GM21723 (cell line): Measurements from ENCODE around the gene RPH3AL.
"Not testable (repeated sequence)": the region's sequence is repeated elsewhere in the genome, so short reads cannot be mapped to it uniquely, and the experiment has no call there.

ENCODE experiments used
- ATAC-seq: cut with Tn5 transposase; IDR thresholded peaks from one replicate; pipeline ENCODE4 v1.9.1; 2021; ENCODE audit warnings: mild to moderate bottlenecking, moderate library complexity; ENCODE audit not compliant: unreplicated experiment

RPH3AL gene

GRCh38 chr17:185445-186138 is 167.0 kb downstream of the RPH3AL start:
- no peak for ATAC-seq

- ATAC-seq, result no peak
Measured at GRCh38 chr17:183021-183420, 169.6 kb downstream of the RPH3AL start.

DNA sequence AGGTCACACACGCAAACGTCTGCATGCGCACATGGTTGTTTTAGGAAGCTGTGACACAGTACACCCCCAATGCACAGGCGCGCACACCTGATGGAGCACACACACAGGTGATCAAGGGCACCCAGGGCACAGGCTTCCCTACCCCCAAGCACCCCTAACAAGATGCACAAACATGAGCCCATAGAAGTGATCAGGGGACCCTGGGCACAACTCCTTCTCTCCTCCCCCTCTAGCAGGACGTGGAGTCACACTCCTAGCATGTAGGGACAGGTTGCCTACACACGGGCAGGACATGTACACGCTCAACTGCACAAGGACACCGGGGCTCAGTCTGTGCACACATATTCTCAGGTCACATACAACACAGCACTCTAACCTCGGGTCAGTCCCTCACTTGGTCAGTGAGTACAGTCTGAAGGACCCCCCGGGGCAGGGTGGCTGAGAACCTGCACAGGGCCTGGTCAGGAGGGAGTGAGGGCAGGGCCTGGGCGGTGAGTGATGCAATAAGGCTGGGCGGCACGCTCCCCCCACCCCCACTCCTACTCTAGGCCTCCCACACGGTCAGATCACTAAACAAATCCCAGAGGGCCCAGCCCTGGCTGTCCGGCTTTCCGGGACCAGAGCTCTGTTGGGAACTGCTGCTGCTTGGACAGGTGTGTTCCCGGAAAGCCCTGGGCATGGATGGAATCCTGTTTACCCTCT is 170.4 kb downstream of the RPH3AL start:
- no peak for ATAC-seq

DNA sequence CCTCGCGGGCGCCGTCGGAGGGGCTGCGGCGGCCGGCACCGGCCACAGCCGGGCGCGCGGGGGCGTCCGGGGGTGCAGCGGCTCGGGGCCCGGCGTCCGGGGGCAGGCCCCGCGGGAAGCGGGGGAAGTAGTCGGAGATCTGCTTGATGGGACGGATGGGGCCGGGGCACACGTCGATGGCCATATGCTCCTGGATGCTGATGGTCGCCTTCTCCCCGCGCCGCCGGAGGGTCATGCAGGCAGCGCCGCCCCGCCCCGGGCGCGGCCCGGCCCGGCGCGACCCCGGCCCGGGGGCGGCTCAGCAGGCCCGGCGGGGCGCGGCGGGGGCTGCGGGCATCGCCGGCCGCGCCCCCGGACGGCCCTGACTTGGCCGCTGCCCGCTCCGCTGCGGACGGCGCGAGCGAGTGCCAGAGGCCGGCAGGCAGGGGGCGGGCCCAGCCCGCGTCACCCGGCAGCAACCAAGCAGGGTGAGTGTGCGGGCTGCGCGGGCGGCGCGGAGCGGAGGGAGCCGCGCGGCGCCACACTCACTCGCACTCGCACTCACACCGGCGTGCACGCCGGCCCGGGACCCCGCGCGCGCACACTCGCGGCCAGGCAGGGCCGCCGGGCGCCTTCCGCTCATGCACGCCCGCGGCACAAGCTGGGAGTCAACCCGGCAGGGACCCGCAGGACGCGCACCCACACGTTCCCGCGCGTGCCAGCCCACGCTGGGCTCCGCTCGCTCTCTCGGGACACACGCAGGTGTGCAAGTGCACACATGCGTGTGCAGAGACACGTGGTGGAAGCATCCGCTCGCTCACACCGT is 171.2 kb downstream of the RPH3AL start, which contains the start of gene DOC2B:
DOC2B (minus strand) TSS at position 406 of the 805 bp plus-strand sequence; CDS start at position 235, 171 bp downstream.
- no peak for ATAC-seq

- no peak for ATAC-seq
Measured at GRCh38 chr17:180381-181244, 172.0 kb downstream of the RPH3AL start.

GRCh38 chr17:179781-180380 is 172.7 kb downstream of the RPH3AL start:
- ATAC-seq, result no peak

DNA sequence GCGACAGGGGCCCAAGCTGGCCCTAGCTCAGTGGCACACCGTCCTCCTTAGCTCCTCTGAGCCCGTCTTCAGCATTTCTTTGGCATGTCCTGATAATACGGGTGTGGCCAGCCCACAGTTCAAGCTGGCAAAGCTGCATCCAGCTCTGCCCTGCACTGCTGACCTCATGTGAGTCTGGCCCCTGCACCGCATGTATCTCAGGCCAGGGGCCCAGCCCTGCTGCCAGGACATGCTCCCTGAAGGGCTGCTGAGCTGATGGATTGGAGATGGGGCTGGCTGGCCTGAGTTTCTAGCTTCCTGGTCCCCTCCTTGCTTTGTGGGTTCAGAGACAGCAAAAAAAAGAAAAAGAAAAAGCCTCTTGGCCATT is 173.6 kb downstream of the RPH3AL start:
- ATAC-seq, result no peak

GRCh38 chr17:178292-179065 is 174.1 kb downstream of the RPH3AL start:
- ATAC-seq, result no peak

DNA sequence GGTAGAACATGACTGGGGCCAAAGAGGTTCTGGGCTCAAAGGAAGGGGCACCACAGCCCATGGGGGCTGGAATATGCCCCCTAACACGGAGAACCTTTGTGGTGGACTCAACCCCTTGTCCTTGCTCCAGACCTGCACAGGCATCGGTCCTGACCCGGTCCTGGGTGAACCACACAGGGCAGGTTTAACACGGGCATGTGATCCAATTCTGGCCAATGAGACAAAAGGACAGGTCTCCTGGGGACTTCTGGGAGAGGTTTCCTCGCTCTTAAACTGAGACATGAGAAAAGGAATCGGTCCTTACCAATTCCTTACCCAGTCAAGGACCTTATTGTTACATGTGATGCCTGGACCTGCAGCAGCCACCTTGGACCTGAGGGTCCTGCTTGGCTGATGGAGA is 174.8 kb downstream of the RPH3AL start:
- ATAC-seq, result no peak

GRCh38 chr17:177155-177554 is 175.5 kb downstream of the RPH3AL start:
- no peak for ATAC-seq

DNA sequence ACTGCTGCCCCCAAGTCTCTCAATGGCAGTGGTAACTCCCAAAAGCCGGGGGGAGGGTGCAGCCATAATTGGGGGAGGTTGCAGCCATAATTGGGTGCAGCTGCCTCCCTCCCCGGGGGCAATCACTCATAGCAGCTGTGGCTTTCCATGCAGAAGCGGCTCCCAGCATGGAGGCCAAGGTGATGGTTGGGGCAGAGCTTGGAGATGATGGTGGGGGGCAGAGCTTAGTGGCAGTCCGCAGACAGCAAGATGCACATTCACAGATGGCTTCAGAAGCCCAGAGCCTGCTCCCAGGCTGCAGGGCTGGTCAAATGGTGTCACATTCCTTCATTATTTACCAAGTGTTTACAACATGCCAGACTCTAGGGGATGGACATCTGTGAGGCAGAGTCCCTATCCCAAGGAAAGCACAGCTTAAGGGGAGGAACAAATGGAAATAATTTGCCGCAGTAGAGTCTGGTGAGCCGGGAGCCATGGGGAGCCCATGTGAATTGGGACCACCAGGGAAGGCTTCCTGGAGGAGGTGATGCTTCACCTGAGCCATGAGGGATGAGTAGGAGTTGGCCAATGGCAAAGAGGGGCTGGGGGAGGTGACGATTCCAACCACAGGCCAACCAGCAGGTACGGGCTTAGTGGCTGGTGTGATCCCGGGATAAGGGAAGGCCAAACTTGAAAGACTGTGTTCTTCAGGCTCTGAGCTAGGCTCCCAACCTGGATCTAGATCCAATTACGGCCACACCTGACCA is 179.3 kb downstream of the RPH3AL start:
- ATAC-seq, result no peak

- no peak for ATAC-seq
Measured at GRCh38 chr17:172401-172800, 180.2 kb downstream of the RPH3AL start.

DNA sequence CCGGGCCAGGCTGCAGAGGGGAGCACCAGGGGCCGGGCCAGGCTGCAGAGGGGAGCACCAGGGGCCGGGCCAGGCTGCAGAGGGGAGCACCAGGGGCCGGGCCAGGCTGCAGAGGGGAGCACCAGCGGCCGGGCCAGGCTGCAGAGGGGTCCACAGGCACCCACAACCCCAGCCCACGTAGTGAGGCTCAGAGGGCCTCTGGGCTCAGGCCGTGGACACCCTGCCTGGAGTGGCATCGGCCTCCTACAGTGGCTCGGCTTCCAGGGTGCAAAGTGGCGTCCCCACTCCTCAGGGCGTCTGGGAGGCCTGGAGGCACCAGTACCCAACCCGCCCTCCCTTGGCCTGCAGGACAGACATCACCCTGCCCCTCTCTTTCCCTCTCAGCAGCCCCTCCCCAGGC is 180.7 kb downstream of the RPH3AL start:
- no peak for ATAC-seq

GRCh38 chr17:170130-170670 is 182.4 kb downstream of the RPH3AL start:
- ATAC-seq, result no peak

DNA sequence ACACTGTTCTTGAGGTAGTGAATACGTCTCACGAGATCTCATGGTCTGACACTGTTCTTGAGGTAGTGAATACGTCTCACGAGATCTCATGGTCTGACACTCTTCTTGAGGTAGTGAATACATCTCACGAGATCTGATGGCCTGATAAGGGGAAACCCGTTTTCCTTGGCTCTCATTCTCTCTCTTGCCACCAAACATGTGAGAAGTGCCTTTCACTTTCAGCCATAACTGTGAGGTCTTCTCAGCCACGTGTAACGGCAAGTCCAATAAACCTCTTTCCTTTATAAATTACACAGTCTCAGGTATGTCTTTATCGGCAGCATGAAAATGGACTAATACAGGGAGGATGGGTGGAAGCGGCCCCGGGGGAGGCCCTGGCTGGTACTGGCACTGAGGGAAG is 184.0 kb downstream of the RPH3AL start:
- ATAC-seq, result not testable (repeated sequence)

DNA sequence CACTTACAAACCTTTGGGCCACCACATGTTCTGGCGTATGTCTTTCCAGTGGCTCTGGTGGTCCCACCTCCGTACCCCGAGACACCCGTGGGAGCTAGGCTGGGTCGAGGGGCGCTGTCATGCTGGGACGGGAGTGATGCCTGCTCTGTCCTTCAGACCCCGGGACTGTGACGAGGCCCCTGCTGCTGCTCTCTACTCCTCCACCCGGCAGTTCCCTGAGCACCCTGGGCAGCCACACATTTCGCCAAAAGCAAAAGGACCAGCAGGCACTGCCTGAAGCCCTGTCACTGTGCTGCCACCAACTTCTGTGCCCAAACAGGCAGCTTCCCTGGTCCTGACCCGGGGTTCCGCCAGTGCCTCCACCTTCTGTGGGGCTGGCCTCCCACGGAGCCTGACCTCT is 186.7 kb downstream of the RPH3AL start:
- ATAC-seq, result no peak

- ATAC-seq, result no peak
Measured at GRCh38 chr17:164303-165235, 188.0 kb downstream of the RPH3AL start.
